GM20431 (cell line): ENCODE measurements around the gene RBM24.

Experiments
- in situ Hi-C: fragments of 300-500 bp; cut with MseI, MboI; formaldehyde crosslinking; loops from one replicate; pipeline ENCODE4 v1.15.0; 2020; ENCODE audit warnings: low sequenced_read_pairs; ENCODE audit not compliant: unreplicated experiment

The RBM24 gene

DNA sequence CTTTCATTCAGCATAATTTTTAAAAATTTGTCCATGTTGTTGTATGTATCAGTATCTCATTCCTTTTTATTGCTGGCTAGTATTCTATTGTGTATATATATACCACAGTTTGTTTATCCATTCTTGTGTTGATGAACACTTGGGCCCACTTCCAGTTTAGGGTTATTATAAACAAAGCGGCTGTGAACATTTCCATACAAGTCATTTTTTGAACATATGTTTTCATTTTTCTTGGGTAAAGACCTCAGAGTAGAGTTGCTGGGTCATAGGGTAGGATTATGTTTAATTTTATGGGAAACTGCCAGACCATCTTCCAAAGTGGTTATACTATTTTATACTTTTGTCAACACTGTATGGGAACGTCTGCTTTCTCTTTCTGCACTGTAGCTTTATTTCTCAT lies 55.3 kb downstream of the RBM24 start:
- in situ Hi-C loops: no loop called here

DNA sequence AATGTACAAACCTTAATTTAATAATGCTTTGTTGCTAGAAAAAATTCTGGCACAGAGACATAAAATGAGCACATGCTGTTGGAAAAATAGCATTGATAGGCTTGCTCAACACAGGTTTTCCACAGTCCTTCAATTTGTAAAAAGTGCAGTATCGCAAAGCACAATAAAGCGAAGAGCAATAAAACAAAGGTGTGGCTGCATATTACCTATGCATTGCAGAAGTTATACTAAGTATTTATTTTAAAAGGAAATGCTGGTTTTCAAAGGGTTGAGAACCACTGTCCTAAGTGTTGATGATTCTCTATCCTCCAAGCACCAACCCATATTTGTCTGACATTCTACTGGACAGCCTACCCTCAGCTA lies 58.1 kb downstream of the RBM24 start:
- in situ Hi-C loops: no loop called here

DNA sequence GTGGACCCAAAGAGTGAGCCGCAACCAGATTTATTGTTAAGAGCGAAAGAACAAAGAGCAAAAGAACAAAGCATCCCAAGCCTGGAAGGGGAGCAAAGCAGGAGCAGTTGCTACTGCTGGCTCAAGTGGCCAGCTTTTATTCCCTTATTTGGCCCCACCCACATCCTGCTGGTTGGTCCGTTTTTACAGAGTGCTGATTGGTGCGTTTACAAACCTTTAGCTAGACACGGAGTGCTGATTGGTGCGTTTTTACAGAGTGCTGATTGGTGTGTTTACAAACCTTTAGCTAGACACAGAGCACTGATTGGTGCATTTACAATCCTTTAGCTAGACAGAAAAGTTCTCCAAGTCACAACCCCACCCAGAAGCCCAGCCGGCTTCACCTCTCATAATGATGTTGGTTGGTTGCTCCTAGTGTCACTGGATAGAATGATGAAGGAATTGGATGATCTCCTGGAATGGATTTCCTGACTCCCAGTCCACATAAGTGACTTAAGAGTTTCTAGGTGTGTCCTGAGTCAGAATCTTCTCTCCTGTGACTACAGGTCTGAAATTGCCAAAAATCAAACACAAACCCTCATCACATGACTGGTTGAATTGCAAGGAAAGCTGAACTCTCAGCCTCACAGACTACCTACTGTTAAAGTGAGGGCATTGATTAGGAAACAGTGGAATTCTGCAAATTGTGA lies 60.1 kb downstream of the RBM24 start:
- in situ Hi-C loops: no loop called here

DNA sequence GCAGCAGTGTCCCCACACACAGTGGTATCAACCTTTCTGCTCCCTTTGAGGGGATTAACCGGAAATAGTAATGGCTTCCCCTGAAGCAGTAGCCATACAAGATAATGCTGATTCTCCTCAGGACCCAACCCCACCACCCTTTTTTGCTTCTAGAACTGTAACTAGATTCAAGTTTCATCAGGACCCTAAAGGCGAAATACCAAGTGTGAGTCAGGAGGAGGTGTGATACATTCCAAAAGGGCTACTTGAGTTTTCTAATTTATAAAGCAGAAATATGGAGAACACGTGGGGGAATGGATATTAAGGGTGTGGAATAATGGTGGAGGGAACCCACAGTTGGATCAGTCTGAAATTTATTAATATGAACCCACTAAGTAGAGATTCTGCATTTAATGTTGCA lies 60.7 kb downstream of the RBM24 start:
- in situ Hi-C loops: no loop called here

DNA sequence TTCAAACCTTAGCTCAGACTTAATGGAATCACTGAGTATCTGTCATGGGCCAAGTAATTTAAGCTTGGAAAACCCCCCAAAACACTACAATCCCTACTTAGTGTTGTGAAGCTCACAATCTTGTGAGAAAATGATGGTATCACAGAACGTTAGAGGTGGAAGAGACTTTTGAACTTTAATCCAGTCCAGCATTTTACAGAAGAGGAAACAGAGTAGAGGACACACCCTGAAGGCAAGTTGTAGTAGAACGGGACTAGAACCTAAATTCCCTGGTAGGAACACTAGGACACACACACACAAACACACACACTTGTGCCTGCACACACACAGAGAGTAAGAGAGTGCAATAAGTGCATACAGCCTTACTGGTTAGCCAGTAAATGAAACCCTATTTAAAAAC lies 62.1 kb downstream of the RBM24 start:
- in situ Hi-C loops: no loop called here
